GM04504 (cell line): ENCODE data around the gene ICOS.
"Not testable (repeated sequence)": the region's sequence is repeated elsewhere in the genome, so short reads cannot be mapped to it uniquely, and the experiment has no call there.

Source experiments
- DNase-seq: peaks from one replicate; pipeline ENCODE4 v3.0.0-alpha.2; 2012; ENCODE audit warnings: low read depth

The ICOS gene

GRCh38 chr2:203973676-203974075 lies 37.1 kb downstream of the ICOS start:
- no peak for DNase-seq

GRCh38 chr2:203975912-203976311 lies 39.3 kb downstream of the ICOS start:
- no peak for DNase-seq

GRCh38 chr2:203982276-203982675 lies 45.7 kb downstream of the ICOS start:
- no peak for DNase-seq

GRCh38 chr2:203983064-203983715 lies 46.6 kb downstream of the ICOS start:
- DNase-seq = no peak

GRCh38 chr2:203985978-203986377 lies 49.4 kb downstream of the ICOS start:
- DNase-seq = not testable (repeated sequence)

GRCh38 chr2:203987959-203988358 lies 51.4 kb downstream of the ICOS start:
- DNase-seq = no peak

GRCh38 chr2:203988500-203989260 lies 52.1 kb downstream of the ICOS start:
- DNase-seq = no peak

- no peak for DNase-seq
Observed at GRCh38 chr2:203989521-203989920, 53.0 kb downstream of the ICOS start.

- no peak for DNase-seq
Observed at GRCh38 chr2:203992509-203992908, 55.9 kb downstream of the ICOS start.

- DNase-seq = no peak
Observed at GRCh38 chr2:203993011-203993410, 56.4 kb downstream of the ICOS start.

- DNase-seq = no peak
Observed at GRCh38 chr2:203993560-203993959, 57.0 kb downstream of the ICOS start.

- DNase-seq = no peak
Observed at GRCh38 chr2:203994735-203995134, 58.2 kb downstream of the ICOS start.

GRCh38 chr2:203996692-203997091 lies 60.1 kb downstream of the ICOS start:
- DNase-seq = no peak

GRCh38 chr2:203997481-203997880 lies 60.9 kb downstream of the ICOS start:
- no peak for DNase-seq

GRCh38 chr2:203997980-203998809 lies 61.6 kb downstream of the ICOS start:
- DNase-seq = no peak

- DNase-seq = no peak
Observed at GRCh38 chr2:203999835-204000234, 63.3 kb downstream of the ICOS start.

GRCh38 chr2:204000446-204000845 lies 63.9 kb downstream of the ICOS start:
- DNase-seq = no peak

GRCh38 chr2:204003276-204003990 lies 66.9 kb downstream of the ICOS start:
- no peak for DNase-seq

- no peak for DNase-seq
Observed at GRCh38 chr2:204004912-204005311, 68.3 kb downstream of the ICOS start.

GRCh38 chr2:204005940-204006721 lies 69.6 kb downstream of the ICOS start:
- DNase-seq = no peak

GRCh38 chr2:204008352-204008751 lies 71.8 kb downstream of the ICOS start:
- no peak for DNase-seq
